Peyer's patch (tissue), 4 donors: ENCODE data around the gene ZFR2.

Source experiments
- POLR2A ChIP-seq, 2 donors: fragments of 450-650 bp; IDR thresholded peaks; one replicate each; pipeline ENCODE4 v1.5.1; 2017; ENCODE audit warnings: antibody characterized with exemption in 2 of 2, mild to moderate bottlenecking in 2 of 2, moderate library complexity in 2 of 2
- TF ChIP-seq, protein P1 (sequence below), 6 experiments: fragments of 450-650 bp in 4 of 6; fragments of 200-600 bp in 2 of 6; sonication (generic) in 1 of 6; IDR thresholded peaks; one replicate each; pipeline ENCODE4 v1.5.1; 2017 to 2019; ENCODE audit warnings: antibody characterized with exemption in 6 of 6, mild to moderate bottlenecking in 3 of 6, moderate library complexity in 1 of 6

DNA sequence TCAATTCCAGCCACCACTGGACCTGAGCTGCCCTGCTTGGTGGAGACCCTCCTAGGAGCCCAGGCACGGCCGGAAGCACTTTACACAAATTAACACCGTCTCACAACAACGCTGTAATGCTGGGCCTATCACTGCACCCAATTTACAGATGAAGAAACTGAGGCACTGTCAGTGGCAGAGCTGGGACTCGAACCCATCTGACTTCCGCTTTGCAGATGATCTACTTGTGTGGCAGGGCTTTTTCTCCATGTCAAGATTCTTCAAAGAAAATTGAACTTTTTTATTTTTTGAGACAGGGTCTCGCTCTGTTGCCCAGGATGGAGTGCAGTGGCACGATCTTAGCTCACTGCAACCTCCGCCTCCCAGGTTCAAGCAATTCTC, 33.8 kb downstream of the ZFR2 start:
- TF ChIP-seq, protein P1, sequence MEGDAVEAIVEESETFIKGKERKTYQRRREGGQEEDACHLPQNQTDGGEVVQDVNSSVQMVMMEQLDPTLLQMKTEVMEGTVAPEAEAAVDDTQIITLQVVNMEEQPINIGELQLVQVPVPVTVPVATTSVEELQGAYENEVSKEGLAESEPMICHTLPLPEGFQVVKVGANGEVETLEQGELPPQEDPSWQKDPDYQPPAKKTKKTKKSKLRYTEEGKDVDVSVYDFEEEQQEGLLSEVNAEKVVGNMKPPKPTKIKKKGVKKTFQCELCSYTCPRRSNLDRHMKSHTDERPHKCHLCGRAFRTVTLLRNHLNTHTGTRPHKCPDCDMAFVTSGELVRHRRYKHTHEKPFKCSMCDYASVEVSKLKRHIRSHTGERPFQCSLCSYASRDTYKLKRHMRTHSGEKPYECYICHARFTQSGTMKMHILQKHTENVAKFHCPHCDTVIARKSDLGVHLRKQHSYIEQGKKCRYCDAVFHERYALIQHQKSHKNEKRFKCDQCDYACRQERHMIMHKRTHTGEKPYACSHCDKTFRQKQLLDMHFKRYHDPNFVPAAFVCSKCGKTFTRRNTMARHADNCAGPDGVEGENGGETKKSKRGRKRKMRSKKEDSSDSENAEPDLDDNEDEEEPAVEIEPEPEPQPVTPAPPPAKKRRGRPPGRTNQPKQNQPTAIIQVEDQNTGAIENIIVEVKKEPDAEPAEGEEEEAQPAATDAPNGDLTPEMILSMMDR (IDR thresholded peaks at IDR 0.05), result no peak
- no peak for TF ChIP-seq POLR2A (IDR thresholded peaks at IDR 0.05)
